A673 (cell line): ENCODE data around the gene FAM13A.

Source experiments
- EZH2 ChIP-seq: fragments of 200-600 bp; sonication (generic); IDR thresholded peaks from 2 replicates; pipeline ENCODE4 v1.6.1; 2017; ENCODE audit warnings: borderline replicate concordance, low read depth, mild to moderate bottlenecking, mixed read lengths, antibody characterized with exemption, low read length; ENCODE audit not compliant: poor library complexity, severe bottlenecking
- TF ChIP-seq, protein P1 (sequence below): fragments of 300-800, 200-600 bp; sonication (generic); conservative IDR thresholded peaks from 2 replicates; pipeline ENCODE4 v1.5.1; 2017; ENCODE audit warnings: low read depth, mild to moderate bottlenecking, antibody characterized with exemption, low read length, moderate library complexity, mixed read lengths

DNA sequence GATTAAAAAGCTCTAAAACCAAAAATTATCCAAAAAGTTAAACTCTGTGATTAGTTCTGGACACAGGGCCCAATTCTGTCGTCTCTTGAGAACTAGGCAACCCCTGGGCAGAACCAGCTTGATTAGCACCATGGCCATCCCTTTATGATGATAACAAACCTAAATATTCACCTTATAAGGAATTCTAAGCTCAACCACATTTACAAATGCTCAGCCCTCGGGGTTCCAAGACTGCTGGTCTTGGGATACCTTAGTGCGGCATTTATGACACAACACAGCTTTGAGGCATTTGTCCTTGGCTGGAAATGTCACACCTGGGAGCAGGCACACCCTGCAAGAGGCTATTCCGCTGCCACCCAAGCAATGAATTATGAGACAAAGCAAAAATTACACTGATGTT is 331.8 kb downstream of the FAM13A start:
- TF ChIP-seq, protein P1, sequence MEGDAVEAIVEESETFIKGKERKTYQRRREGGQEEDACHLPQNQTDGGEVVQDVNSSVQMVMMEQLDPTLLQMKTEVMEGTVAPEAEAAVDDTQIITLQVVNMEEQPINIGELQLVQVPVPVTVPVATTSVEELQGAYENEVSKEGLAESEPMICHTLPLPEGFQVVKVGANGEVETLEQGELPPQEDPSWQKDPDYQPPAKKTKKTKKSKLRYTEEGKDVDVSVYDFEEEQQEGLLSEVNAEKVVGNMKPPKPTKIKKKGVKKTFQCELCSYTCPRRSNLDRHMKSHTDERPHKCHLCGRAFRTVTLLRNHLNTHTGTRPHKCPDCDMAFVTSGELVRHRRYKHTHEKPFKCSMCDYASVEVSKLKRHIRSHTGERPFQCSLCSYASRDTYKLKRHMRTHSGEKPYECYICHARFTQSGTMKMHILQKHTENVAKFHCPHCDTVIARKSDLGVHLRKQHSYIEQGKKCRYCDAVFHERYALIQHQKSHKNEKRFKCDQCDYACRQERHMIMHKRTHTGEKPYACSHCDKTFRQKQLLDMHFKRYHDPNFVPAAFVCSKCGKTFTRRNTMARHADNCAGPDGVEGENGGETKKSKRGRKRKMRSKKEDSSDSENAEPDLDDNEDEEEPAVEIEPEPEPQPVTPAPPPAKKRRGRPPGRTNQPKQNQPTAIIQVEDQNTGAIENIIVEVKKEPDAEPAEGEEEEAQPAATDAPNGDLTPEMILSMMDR, result no peak
- no peak for TF ChIP-seq EZH2
